Measurements from ENCODE around the gene RHOA.

DNA sequence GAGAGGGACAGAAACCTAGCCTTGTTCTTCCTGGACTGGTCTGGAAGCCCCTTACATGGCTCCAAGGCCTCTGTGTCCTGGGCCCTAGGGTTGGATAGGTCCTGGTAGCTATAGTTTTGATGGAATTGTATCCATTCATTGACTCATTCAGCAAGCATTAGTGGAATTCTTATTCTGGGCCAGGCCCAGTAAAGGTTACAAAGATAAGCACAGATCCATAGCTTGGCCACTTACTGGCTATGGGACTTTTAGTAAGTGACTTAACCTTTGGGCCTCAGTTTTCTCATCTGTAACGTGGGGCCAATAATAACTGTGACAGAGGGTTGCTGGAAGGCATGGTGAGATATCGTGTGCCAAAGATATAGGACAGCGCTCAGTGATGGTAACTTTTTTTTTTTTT, 44.7 kb upstream of the RHOA start:
- TF ChIP-seq POLR2A (IDR thresholded peaks at IDR 0.05; ENCODE audit: low read depth, low read length) (no peak), POLR2AphosphoS5 (IDR thresholded peaks at IDR 0.05; ENCODE audit: low read depth, low read length) (no peak), TAF1 (IDR thresholded peaks at IDR 0.05; ENCODE audit: borderline replicate concordance, low read depth, low read length) (no peak)

Measured in GM12892 (cell line).